ENCODE results near the gene NFKBIA. TPM values are rescaled to one million over a fixed set of nuclear protein-coding genes. Genes with fewer than 3 reads are reported as not detected.

NFKBIA gene
- polyA plus RNA-seq, 1 donor (not counting 4 experiments of a cell fraction or from before 2014, with no cell fraction given) = 123 TPM

DNA sequence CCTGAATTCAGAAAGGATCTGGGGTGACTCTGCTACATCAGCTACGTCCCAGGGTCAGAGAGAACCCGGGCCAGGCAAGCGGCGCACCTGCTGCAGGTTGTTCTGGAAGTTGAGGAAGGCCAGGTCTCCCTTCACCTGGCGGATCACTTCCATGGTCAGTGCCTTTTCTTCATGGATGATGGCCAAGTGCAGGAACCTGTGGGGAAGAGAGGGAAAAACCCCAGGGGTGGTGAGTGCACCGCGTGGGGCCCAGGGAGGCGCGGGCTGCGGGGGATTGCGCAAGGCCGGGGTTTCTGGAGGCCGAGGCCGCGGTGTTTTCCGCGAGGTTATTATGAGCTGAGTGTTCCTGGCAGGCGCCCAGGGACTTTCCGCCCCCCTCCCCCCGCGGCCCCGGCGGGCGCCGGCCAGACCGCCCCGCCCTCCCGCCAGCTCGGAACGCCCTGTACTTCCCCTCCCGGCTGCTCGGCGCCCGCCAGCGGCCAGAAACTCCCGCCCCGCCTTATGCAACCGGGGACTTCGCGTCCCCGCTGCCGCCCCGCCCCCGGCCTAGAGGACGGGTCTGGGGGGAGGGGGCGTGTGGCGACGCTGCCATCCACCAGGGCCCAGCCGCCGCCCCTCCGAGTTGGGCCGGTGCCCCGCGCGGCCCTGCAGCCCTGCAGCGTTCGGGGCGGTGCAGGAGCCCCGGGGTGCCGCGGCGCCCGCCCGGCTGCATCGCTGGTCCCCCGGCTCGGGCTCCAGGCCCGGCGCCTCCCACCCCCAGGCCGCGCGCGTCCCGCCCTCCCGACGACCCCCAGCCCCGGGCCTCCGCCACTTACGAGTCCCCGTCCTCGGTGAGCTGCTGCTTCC, 723 bp downstream of the NFKBIA start:
- DNase-seq (ENCODE audit: low read depth, low spot score) (no peak), FAIRE-seq (no peak)
- Histone ChIP-seq H3K27ac (ENCODE audit: control insufficient read depth, insufficient read depth, low read length) (peak overlapping the region; percentile 98), H3K9ac (ENCODE audit: control insufficient read depth, extremely low read depth, insufficient read depth, low read length) (peak overlapping the region; percentile 99), H3K9me1 (ENCODE audit: control insufficient read depth, extremely low read depth, insufficient read depth, low read length) (peaks cover 7% of the 10 kb centered on the region), H2AFZ (ENCODE audit: control insufficient read depth, low read length) (no peak overlapping the region), H3K4me3 (ENCODE audit: control insufficient read depth in 2 of 3, extremely low read depth in 1 of 3, insufficient read depth in 2 of 3, low read depth in 1 of 3, low read length in 3 of 3) (peak overlapping the region; percentile 84 to 95 (median 92)), H3K27me3 (ENCODE audit: control insufficient read depth, extremely low read depth, insufficient read depth, low read length) (no peaks in the 10 kb centered on the region), H3K4me2 (ENCODE audit: control insufficient read depth, extremely low read depth, insufficient read depth, low read depth, low read length) (peak overlapping the region; percentile 100), H3K36me3 (ENCODE audit: control insufficient read depth in 2 of 2, extremely low read depth in 1 of 2, insufficient read depth in 2 of 2, low read length in 2 of 2) (peaks cover 13 to 31% of the 10 kb centered on the region in 2 experiments), H3K79me2 (ENCODE audit: control insufficient read depth, insufficient read depth, low read length) (peaks cover 15% of the 10 kb centered on the region), H4K20me1 (ENCODE audit: control insufficient read depth, extremely low read depth, insufficient read depth, low read length) (peaks cover 16% of the 10 kb centered on the region), H3K4me1 (ENCODE audit: control insufficient read depth, extremely low read depth, insufficient read depth, low read length) (peaks cover 43% of the 10 kb centered on the region), H3K9me3 (ENCODE audit: control insufficient read depth, low read depth, low read length) (no peaks in the 10 kb centered on the region)
- no peak for TF ChIP-seq EZH2 (IDR thresholded peaks at IDR 0.05; ENCODE audit: low read length)
- dilution Hi-C loops (cut with MboI; ENCODE audit: extremely low pct_ligation_motif_present, low sequenced_read_pairs) = no loop called here

DNA sequence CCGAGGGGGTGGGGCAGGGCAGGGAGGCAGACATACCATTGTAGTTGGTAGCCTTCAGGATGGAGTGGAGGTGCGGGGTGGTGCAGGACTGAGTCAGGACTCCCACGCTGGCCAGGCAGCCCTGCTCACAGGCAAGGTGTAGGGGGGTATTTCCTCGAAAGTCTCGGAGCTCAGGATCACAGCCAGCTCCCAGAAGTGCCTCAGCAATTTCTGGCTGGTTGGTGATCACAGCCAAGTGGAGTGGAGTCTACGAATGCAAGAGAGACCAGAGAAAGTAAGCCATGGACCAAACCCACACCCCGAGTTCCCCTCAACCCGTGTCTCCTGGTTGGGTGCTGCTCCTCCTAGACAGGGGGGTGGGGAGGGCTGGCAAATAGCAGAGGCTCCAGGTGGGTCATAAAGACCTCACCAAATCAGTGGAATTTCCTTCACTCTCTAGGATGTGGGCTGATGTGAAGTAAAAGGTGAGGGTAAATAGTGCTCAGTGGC, 1.4 kb downstream of the NFKBIA start:
- dilution Hi-C loops (cut with MboI; ENCODE audit: extremely low pct_ligation_motif_present, low sequenced_read_pairs) = no loop called here
- no peak for FAIRE-seq
- peaks cover 13 to 31% of the 10 kb centered on the region in 2 experiments for H3K36me3 ChIP-seq (ENCODE audit: control insufficient read depth in 2 of 2, extremely low read depth in 1 of 2, insufficient read depth in 2 of 2, low read length in 2 of 2)

More for the DNA sequence above, 1.4 kb downstream of the NFKBIA start:
- no peak overlapping the region for H2AFZ ChIP-seq (ENCODE audit: control insufficient read depth, low read length)
- no peak for DNase-seq (ENCODE audit: low read depth, low spot score)
- H3K27ac ChIP-seq (ENCODE audit: control insufficient read depth, insufficient read depth, low read length) = peak overlapping the region; percentile 98
- peak overlapping the region; percentile 99 for H3K9ac ChIP-seq (ENCODE audit: control insufficient read depth, extremely low read depth, insufficient read depth, low read length)
- H3K4me2 ChIP-seq (ENCODE audit: control insufficient read depth, extremely low read depth, insufficient read depth, low read depth, low read length) = peak overlapping the region; percentile 100
- peaks cover 7% of the 10 kb centered on the region for H3K9me1 ChIP-seq (ENCODE audit: control insufficient read depth, extremely low read depth, insufficient read depth, low read length)
- TF ChIP-seq, protein P1, sequence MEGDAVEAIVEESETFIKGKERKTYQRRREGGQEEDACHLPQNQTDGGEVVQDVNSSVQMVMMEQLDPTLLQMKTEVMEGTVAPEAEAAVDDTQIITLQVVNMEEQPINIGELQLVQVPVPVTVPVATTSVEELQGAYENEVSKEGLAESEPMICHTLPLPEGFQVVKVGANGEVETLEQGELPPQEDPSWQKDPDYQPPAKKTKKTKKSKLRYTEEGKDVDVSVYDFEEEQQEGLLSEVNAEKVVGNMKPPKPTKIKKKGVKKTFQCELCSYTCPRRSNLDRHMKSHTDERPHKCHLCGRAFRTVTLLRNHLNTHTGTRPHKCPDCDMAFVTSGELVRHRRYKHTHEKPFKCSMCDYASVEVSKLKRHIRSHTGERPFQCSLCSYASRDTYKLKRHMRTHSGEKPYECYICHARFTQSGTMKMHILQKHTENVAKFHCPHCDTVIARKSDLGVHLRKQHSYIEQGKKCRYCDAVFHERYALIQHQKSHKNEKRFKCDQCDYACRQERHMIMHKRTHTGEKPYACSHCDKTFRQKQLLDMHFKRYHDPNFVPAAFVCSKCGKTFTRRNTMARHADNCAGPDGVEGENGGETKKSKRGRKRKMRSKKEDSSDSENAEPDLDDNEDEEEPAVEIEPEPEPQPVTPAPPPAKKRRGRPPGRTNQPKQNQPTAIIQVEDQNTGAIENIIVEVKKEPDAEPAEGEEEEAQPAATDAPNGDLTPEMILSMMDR (optimal IDR thresholded peaks at IDR 0.05 in 1 of 3, IDR thresholded peaks at IDR 0.05 in 1 of 3, conservative IDR thresholded peaks at IDR 0.05 in 1 of 3; ENCODE audit: extremely low read depth in 1 of 3, insufficient read depth in 2 of 3, low read length in 3 of 3) = no peak
- TF ChIP-seq EZH2 (IDR thresholded peaks at IDR 0.05; ENCODE audit: low read length) = no peak
- H3K27me3 ChIP-seq (ENCODE audit: control insufficient read depth, extremely low read depth, insufficient read depth, low read length) = no peaks in the 10 kb centered on the region
- H3K9me3 ChIP-seq (ENCODE audit: control insufficient read depth, low read depth, low read length) = no peaks in the 10 kb centered on the region
- peaks cover 15% of the 10 kb centered on the region for H3K79me2 ChIP-seq (ENCODE audit: control insufficient read depth, insufficient read depth, low read length)
- H3K4me3 ChIP-seq (ENCODE audit: control insufficient read depth in 2 of 3, extremely low read depth in 1 of 3, insufficient read depth in 2 of 3, low read depth in 1 of 3, low read length in 3 of 3) = peak overlapping the region; percentile 84 to 95 (median 89)
- H4K20me1 ChIP-seq (ENCODE audit: control insufficient read depth, extremely low read depth, insufficient read depth, low read length) = peaks cover 16% of the 10 kb centered on the region
- peaks cover 43% of the 10 kb centered on the region for H3K4me1 ChIP-seq (ENCODE audit: control insufficient read depth, extremely low read depth, insufficient read depth, low read length)

Measured in keratinocyte (primary cell).